Peyer's patch (tissue), 4 donors: Measurements from ENCODE around the gene LUZP4.

Experiments
- POLR2A ChIP-seq, 2 donors: fragments of 450-650 bp; IDR thresholded peaks; one replicate each; pipeline ENCODE4 v1.5.1; 2017; ENCODE audit warnings: antibody characterized with exemption in 2 of 2, mild to moderate bottlenecking in 2 of 2, moderate library complexity in 2 of 2
- TF ChIP-seq, protein P1 (sequence below), 6 experiments: fragments of 450-650 bp in 4 of 6; fragments of 200-600 bp in 2 of 6; sonication (generic) in 1 of 6; IDR thresholded peaks; one replicate each; pipeline ENCODE4 v1.5.1; 2017 to 2019; ENCODE audit warnings: antibody characterized with exemption in 6 of 6, mild to moderate bottlenecking in 3 of 6, moderate library complexity in 1 of 6

DNA sequence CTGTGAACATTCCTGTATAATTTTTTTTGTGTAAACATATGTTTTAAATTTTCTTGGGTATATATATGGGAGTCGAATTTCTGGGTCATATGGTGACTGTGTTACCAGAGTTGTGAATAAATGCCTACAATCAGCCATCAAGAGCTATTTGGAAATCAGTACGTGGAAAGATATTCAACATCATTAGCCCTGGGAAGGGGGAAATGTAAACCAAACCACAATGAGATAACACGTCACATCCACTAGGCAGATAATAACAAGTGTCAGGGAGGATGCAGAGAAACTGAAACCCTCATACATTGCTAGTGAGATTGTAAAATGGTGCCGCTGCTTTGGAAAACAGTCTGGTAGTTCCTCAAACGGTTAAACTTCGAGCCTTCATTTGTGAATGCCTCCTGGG, 43.9 kb downstream of the LUZP4 start:
- TF ChIP-seq, protein P1, sequence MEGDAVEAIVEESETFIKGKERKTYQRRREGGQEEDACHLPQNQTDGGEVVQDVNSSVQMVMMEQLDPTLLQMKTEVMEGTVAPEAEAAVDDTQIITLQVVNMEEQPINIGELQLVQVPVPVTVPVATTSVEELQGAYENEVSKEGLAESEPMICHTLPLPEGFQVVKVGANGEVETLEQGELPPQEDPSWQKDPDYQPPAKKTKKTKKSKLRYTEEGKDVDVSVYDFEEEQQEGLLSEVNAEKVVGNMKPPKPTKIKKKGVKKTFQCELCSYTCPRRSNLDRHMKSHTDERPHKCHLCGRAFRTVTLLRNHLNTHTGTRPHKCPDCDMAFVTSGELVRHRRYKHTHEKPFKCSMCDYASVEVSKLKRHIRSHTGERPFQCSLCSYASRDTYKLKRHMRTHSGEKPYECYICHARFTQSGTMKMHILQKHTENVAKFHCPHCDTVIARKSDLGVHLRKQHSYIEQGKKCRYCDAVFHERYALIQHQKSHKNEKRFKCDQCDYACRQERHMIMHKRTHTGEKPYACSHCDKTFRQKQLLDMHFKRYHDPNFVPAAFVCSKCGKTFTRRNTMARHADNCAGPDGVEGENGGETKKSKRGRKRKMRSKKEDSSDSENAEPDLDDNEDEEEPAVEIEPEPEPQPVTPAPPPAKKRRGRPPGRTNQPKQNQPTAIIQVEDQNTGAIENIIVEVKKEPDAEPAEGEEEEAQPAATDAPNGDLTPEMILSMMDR (IDR thresholded peaks at IDR 0.05), result no peak
- TF ChIP-seq POLR2A (IDR thresholded peaks at IDR 0.05), result no peak
